ENCODE results near the gene CPLX1.
A peak's percentile ranks its signal among the peaks of the same experiment; 100 is the strongest.

Gene CPLX1

GRCh38 chr4:794900-795725 lies 30.8 kb downstream of the CPLX1 start:
- in situ Hi-C loops (cut with MboI; ENCODE audit: low pct_unique_long_range_greater_than_20kb, low sequenced_read_pairs, unreplicated experiment) = no loop called here
- no peak for DNase-seq (ENCODE audit: low spot score)
- TF ChIP-seq, protein P1, sequence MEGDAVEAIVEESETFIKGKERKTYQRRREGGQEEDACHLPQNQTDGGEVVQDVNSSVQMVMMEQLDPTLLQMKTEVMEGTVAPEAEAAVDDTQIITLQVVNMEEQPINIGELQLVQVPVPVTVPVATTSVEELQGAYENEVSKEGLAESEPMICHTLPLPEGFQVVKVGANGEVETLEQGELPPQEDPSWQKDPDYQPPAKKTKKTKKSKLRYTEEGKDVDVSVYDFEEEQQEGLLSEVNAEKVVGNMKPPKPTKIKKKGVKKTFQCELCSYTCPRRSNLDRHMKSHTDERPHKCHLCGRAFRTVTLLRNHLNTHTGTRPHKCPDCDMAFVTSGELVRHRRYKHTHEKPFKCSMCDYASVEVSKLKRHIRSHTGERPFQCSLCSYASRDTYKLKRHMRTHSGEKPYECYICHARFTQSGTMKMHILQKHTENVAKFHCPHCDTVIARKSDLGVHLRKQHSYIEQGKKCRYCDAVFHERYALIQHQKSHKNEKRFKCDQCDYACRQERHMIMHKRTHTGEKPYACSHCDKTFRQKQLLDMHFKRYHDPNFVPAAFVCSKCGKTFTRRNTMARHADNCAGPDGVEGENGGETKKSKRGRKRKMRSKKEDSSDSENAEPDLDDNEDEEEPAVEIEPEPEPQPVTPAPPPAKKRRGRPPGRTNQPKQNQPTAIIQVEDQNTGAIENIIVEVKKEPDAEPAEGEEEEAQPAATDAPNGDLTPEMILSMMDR (IDR thresholded peaks at IDR 0.05; ENCODE audit: extremely low read depth, insufficient read depth, missing control alignments) = no peak

DNA sequence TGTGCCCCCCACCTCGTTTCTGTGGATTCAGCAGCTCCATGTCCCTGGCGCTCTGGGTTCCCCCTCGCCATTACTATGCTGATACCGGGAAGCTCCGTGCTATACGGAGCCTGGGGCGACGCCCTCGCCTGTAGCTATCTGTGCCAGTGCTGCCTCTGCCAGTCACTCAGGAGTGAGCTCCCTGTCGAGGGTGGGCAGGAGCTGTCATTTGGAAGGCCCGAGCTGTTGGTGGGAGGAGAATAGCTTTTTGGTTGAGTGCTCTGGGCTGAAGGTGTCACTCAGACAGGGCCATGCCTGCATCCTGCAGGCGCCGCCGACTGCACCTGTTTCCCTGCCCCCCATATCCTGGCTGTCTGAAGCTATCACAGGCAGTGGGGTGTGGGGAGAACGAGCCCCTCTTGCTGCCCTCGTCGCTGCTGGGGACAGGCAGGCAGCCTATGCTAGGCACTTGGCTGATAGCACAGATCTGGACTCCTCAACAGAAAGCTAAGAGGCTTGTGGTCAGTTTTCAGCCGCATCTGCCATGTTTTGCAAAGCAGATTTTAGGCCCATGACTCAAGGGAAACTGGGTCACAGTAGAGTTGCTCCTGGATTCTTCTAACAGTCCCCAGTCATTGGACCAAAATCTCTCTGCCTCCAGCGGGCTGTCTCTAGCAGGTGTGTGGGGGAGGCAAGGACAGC lies 31.8 kb downstream of the CPLX1 start:
- DNase-seq (ENCODE audit: low spot score) = no peak

GRCh38 chr4:793093-793861 lies 32.7 kb downstream of the CPLX1 start:
- in situ Hi-C loops (cut with MboI; ENCODE audit: low pct_unique_long_range_greater_than_20kb, low sequenced_read_pairs, unreplicated experiment) = no loop called here
- TF ChIP-seq, protein P1 (IDR thresholded peaks at IDR 0.05; ENCODE audit: extremely low read depth, insufficient read depth, missing control alignments) = no peak
- DNase-seq (ENCODE audit: low spot score) = no peak

More for the DNA sequence above, 31.8 kb downstream of the CPLX1 start:
- TF ChIP-seq, protein P1 (IDR thresholded peaks at IDR 0.05; ENCODE audit: extremely low read depth, insufficient read depth, missing control alignments) = no peak
- in situ Hi-C loops (cut with MboI; ENCODE audit: low pct_unique_long_range_greater_than_20kb, low sequenced_read_pairs, unreplicated experiment) = no loop called here

- TF ChIP-seq, protein P1 (IDR thresholded peaks at IDR 0.05; ENCODE audit: extremely low read depth, insufficient read depth, missing control alignments) = peak; percentile 0
- in situ Hi-C loops (cut with MboI; ENCODE audit: low pct_unique_long_range_greater_than_20kb, low sequenced_read_pairs, unreplicated experiment) = no loop called here
- no peak for DNase-seq (ENCODE audit: low spot score)
Observed at GRCh38 chr4:792626-793092, 33.3 kb downstream of the CPLX1 start.

- in situ Hi-C loops (cut with MboI; ENCODE audit: low pct_unique_long_range_greater_than_20kb, low sequenced_read_pairs, unreplicated experiment) = no loop called here
- no peak for DNase-seq (ENCODE audit: low spot score)
- TF ChIP-seq, protein P1 (IDR thresholded peaks at IDR 0.05; ENCODE audit: extremely low read depth, insufficient read depth, missing control alignments) = peak; percentile 31
Observed at GRCh38 chr4:791898-792625, 33.9 kb downstream of the CPLX1 start.
